ENCODE results near the gene SGCE.

SGCE gene

GRCh38 chr7:94657771-94658693 is 2.1 kb upstream of the SGCE start:
- peak; percentile 66 for DNase-seq

- DNase-seq, result no peak
Observed at GRCh38 chr7:94656925-94657731, 1.2 kb upstream of the SGCE start.

- DNase-seq, result no peak
Observed at GRCh38 chr7:94656658-94656924, 658 bp upstream of the SGCE start.

- peak; percentile 21 for DNase-seq
Observed at GRCh38 chr7:94655126-94655847, 646 bp downstream of the SGCE start.

GRCh38 chr7:94654783-94655125 is 1.2 kb downstream of the SGCE start:
- DNase-seq, result no peak

- no peak for DNase-seq
Observed at GRCh38 chr7:94650147-94651051, 5.5 kb downstream of the SGCE start.

GRCh38 chr7:94649450-94649849 is 6.5 kb downstream of the SGCE start:
- no peak for DNase-seq

GRCh38 chr7:94648731-94649130 is 7.2 kb downstream of the SGCE start:
- DNase-seq, result no peak

GRCh38 chr7:94647295-94647694 is 8.6 kb downstream of the SGCE start:
- no peak for DNase-seq

GRCh38 chr7:94643771-94644545 is 12.0 kb downstream of the SGCE start:
- DNase-seq, result no peak

GRCh38 chr7:94642838-94643653 is 12.9 kb downstream of the SGCE start:
- no peak for DNase-seq

- no peak for DNase-seq
Observed at GRCh38 chr7:94639384-94639783, 16.5 kb downstream of the SGCE start.

GRCh38 chr7:94635687-94636086 is 20.2 kb downstream of the SGCE start:
- no peak for DNase-seq

GRCh38 chr7:94634502-94634901 is 21.4 kb downstream of the SGCE start:
- DNase-seq, result no peak

GRCh38 chr7:94633687-94634086 is 22.2 kb downstream of the SGCE start:
- DNase-seq, result no peak

GRCh38 chr7:94633014-94633341 is 23.0 kb downstream of the SGCE start:
- no peak for DNase-seq

GRCh38 chr7:94632338-94633013 is 23.5 kb downstream of the SGCE start:
- DNase-seq, result no peak

GRCh38 chr7:94630855-94631254 is 25.1 kb downstream of the SGCE start:
- no peak for DNase-seq

GRCh38 chr7:94623820-94624219 is 32.1 kb downstream of the SGCE start:
- DNase-seq, result no peak

- DNase-seq, result no peak
Observed at GRCh38 chr7:94621120-94621519, 34.8 kb downstream of the SGCE start.
